GM12878 (cell line): ENCODE results near the gene KBTBD13. TPM values are rescaled to one million over a fixed set of nuclear protein-coding genes. Genes with fewer than 3 reads are reported as not detected.

ENCODE experiments used
- ATAC-seq: fragments of 200-7000 bp; cut with Tn5 transposase; 3 replicates; pipeline ENCODE4 v1.9.1; 2020; ENCODE audit warnings: mild to moderate bottlenecking, moderate library complexity
- BruUV-seq: library from RNA; stranded (reverse); fragments of 400-500 nt; replicated peaks from 2 replicates; lab custom pipeline; 2021; lab: Mats Ljungman, UMichigan
- CTCF ChIA-PET: fragments of 300-600 bp; sonication (Branson Sonifier 250); formaldehyde crosslinking; extraction: SDS; loops from one replicate; lab custom pipeline; 2021; ENCODE audit warnings: inconsistent platforms; lab: Yijun Ruan, JAX
- POLR2A ChIA-PET: fragments of 350-600 bp; formaldehyde crosslinking; extraction: SDS; loops from one replicate; lab custom pipeline; 2021; ENCODE audit warnings: inconsistent platforms; lab: Charles Lee
- RAD21 ChIA-PET: fragments of 300-600 bp; sonication (Branson Sonifier 250); formaldehyde crosslinking; loops from one replicate; lab custom pipeline; 2023; ENCODE audit warnings: antibody characterized with exemption; ENCODE audit not compliant: unreplicated experiment; lab: Charles Lee
- SMC1A ChIA-PET: fragments of 300-600 bp; sonication (Branson Sonifier 250); formaldehyde crosslinking; loops from one replicate; lab custom pipeline; 2023; ENCODE audit not compliant: unreplicated experiment, uncharacterized antibody; lab: Charles Lee
- DNase-seq: peaks from one replicate; pipeline ENCODE4 v3.0.0-alpha.2; 2011; ENCODE audit warnings: low read depth, low spot score
- FAIRE-seq: peaks from 3 replicates; lab custom pipeline; 2011; peaks lifted over from hg19 to GRCh38; lab: Jason Lieb, UNC
- H2AFZ ChIP-seq: 2 replicates; pipeline ENCODE4 v1.6.0; 2011; ENCODE audit warnings: low read depth, low read length, control low read depth; ENCODE audit not compliant: control insufficient read depth
- H3K27ac ChIP-seq: 2 replicates; pipeline ENCODE4 v1.5.1; 2011; ENCODE audit warnings: control low read depth; ENCODE audit not compliant: control insufficient read depth, insufficient read depth
- H3K27me3 ChIP-seq, 2 experiments: replicated peaks in 1 of 2; 2 replicates each; pipeline versions ENCODE4 v1.6.0 to v1.6.1; 2011; ENCODE audit warnings: low read length in 1 of 2; ENCODE audit not compliant: control insufficient read depth in 2 of 2, insufficient read depth in 2 of 2
- H3K36me3 ChIP-seq, 2 experiments: 2 replicates each; pipeline ENCODE4 v1.5.1; 2011; ENCODE audit warnings: low read length in 1 of 2; ENCODE audit not compliant: control insufficient read depth in 2 of 2, insufficient read depth in 2 of 2
- H3K4me1 ChIP-seq: 2 replicates; pipeline ENCODE4 v1.6.1; 2011; ENCODE audit warnings: mild to moderate bottlenecking, low read length, moderate library complexity, mixed read lengths; ENCODE audit not compliant: control insufficient read depth, insufficient read depth
- H3K4me2 ChIP-seq: 2 replicates; pipeline ENCODE4 v1.6.0; 2011; ENCODE audit warnings: control low read depth; ENCODE audit not compliant: control insufficient read depth, insufficient read depth
- H3K4me3 ChIP-seq: fragments of 200-600 bp; sonication (generic); 2 replicates; pipeline ENCODE4 v1.5.1; 2016
- H3K79me2 ChIP-seq: 2 replicates; pipeline ENCODE4 v1.6.0; 2011; ENCODE audit warnings: low read length; ENCODE audit not compliant: control insufficient read depth, insufficient read depth
- H3K9ac ChIP-seq: 2 replicates; pipeline ENCODE4 v1.8.0; 2011; ENCODE audit warnings: low read length, control low read depth, mixed read lengths; ENCODE audit not compliant: control insufficient read depth, insufficient read depth
- H3K9me3 ChIP-seq: replicated peaks from 3 replicates; pipeline ENCODE4 v1.5.1; 2011; ENCODE audit warnings: mild to moderate bottlenecking, low read length; ENCODE audit not compliant: control insufficient read depth, insufficient read depth
- H4K20me1 ChIP-seq: 2 replicates; pipeline ENCODE4 v1.6.0; 2011; ENCODE audit not compliant: control insufficient read depth, insufficient read depth
- CTCF ChIP-seq, 3 experiments: IDR thresholded peaks in 2 of 3; conservative IDR thresholded peaks in 1 of 3; 2 replicates each; pipeline ENCODE4 v1.5.1; 2011; ENCODE audit warnings: low read depth in 3 of 3, low read length in 3 of 3, mild to moderate bottlenecking in 3 of 3, control low read depth in 2 of 3, moderate library complexity in 2 of 3, inconsistent platforms in 1 of 3, mixed read lengths in 1 of 3; ENCODE audit not compliant: control insufficient read depth in 2 of 3, insufficient read depth in 1 of 3; ENCODE audit errors: extremely low read depth in 1 of 3
- E4F1 ChIP-seq: fragments of 450-650 bp; IDR thresholded peaks from 2 replicates; pipeline ENCODE4 v1.6.1; 2018; ENCODE audit warnings: borderline replicate concordance, mild to moderate bottlenecking; ENCODE audit not compliant: partially characterized antibody
- EED ChIP-seq: sonication (generic); IDR thresholded peaks from 2 replicates; pipeline ENCODE4 v1.6.1; 2016; ENCODE audit warnings: antibody characterized with exemption, low read depth
- ELK1 ChIP-seq: IDR thresholded peaks from 2 replicates; pipeline ENCODE4 v1.6.1; 2012; ENCODE audit warnings: low read depth, low read length, improper control_type of control experiment
- ESRRA ChIP-seq: IDR thresholded peaks from 2 replicates; pipeline ENCODE4 v1.6.1; 2012; ENCODE audit warnings: mild to moderate bottlenecking, low read length, improper control_type of control experiment
- FOXK2 ChIP-seq: fragments of 450-650 bp; IDR thresholded peaks from 2 replicates; pipeline ENCODE4 v1.6.1; 2017; ENCODE audit warnings: mild to moderate bottlenecking, moderate library complexity
- GATAD2B ChIP-seq: fragments of 450-650 bp; conservative IDR thresholded peaks from 2 replicates; pipeline ENCODE4 v1.6.1; 2017; ENCODE audit warnings: low read depth, mild to moderate bottlenecking, moderate library complexity
- IKZF1 ChIP-seq: fragments of 450-650 bp; conservative IDR thresholded peaks from 2 replicates; pipeline ENCODE4 v1.6.1; 2017; ENCODE audit warnings: antibody characterized with exemption, mild to moderate bottlenecking
- NFXL1 ChIP-seq: fragments of 450-650 bp; IDR thresholded peaks from 2 replicates; pipeline ENCODE4 v1.6.1; 2017; ENCODE audit warnings: antibody characterized with exemption, mild to moderate bottlenecking, borderline replicate concordance
- NR2C1 ChIP-seq: fragments of 450-650 bp; IDR thresholded peaks from 2 replicates; pipeline ENCODE4 v1.6.1; 2017; ENCODE audit warnings: antibody characterized with exemption, mild to moderate bottlenecking, moderate library complexity
- PML ChIP-seq: IDR thresholded peaks from 2 replicates; pipeline ENCODE4 v1.6.1; 2012; ENCODE audit warnings: low read length, inconsistent platforms
- REST ChIP-seq: IDR thresholded peaks from 2 replicates; pipeline ENCODE4 v1.6.1; 2012; ENCODE audit warnings: mild to moderate bottlenecking, low read depth, low read length
- RFX5 ChIP-seq: IDR thresholded peaks from 2 replicates; pipeline ENCODE4 v1.6.1; 2011; ENCODE audit warnings: low read depth, low read length, improper control_type of control experiment
- TARDBP ChIP-seq: IDR thresholded peaks from 2 replicates; pipeline ENCODE4 v1.6.1; 2016; ENCODE audit warnings: borderline replicate concordance
- WGBS: methylation state at CpG from one replicate; pipeline ENCODE4 v1.1.6; 2016; ENCODE audit warnings: low lambda C conversion rate; ENCODE audit not compliant: insufficient replicate concordance, insufficient coverage; ENCODE audit errors: missing lambda C conversion rate; 5-methylcytosine and 5-hydroxymethylcytosine counted together
- in situ Hi-C: fragments of 300-500 bp; cut with MboI; formaldehyde crosslinking; loops from 9 replicates; pipeline ENCODE4 v1.14.3; 2018; ENCODE audit warnings: mixed read lengths
- intact Hi-C: fragments of 100-400 bp; cut with micrococcal nuclease; formaldehyde crosslinking; loops from one replicate; pipeline ENCODE4 v1.14.2; 2022; ENCODE audit not compliant: unreplicated experiment
- polyA plus RNA-seq, 11 experiments: library from polyadenylated mRNA; depleted of rRNA in 4 of 11; unstranded in 6 of 11; stranded (reverse) in 5 of 11; fragments of >200 nt; fragmentation: Nextera tagmentation in 4 of 11; fragmentation: Illumina TruSeq in 1 of 11; extraction: Ambion mirVana in 4 of 11; extraction: Trizol in 1 of 11; gene quantifications; 1 replicate in 1 of 11; 2 replicates in 10 of 11; pipeline versions ENCODE4 v1.2.1 to v1.2.3, GENCODE V29; 2011 to 2016; ENCODE audit warnings: inconsistent platforms in 2 of 11, missing spikeins in 2 of 11, low read depth in 1 of 11
- total RNA-seq, 4 experiments: library from RNA; depleted of rRNA in 3 of 4; stranded (reverse); fragments of >200 nt in 3 of 4; fragmentation: Illumina TruSeq in 1 of 4; extraction: Trizol in 1 of 4; gene quantifications; 2 replicates each; pipeline versions ENCODE4 v1.2.1 to v1.2.3, GENCODE V29; 2013 to 2021

The KBTBD13 gene
- total and polyA plus RNA-seq, 10 of the 15 experiments (the other 5 are each of a cell fraction or from before 2014, with no cell fraction given): 0.06 TPM; not detected in 9

GRCh38 chr15:65057549-65057940 is 19.0 kb upstream of the KBTBD13 start:
- WGBS: 74% methylated on average over 8 of the region's 8 CpGs
- RAD21 ChIA-PET: no interaction called here
- no peak for DNase-seq

More at GRCh38 chr15:65057549-65057940, 19.0 kb upstream of the KBTBD13 start:
- Histone ChIP-seq H3K9me3 (no peaks in the 10 kb centered on the region), H3K4me1 (no peaks in the 10 kb centered on the region), H4K20me1 (no peaks in the 10 kb centered on the region), H3K9ac (no peak overlapping the region), H3K79me2 (no peaks in the 10 kb centered on the region), H3K36me3 (no peaks in the 10 kb centered on the region), H2AFZ (no peak overlapping the region), H3K27me3 (no peaks in the 10 kb centered on the region), H3K4me2 (no peak overlapping the region), H3K4me3 (no peak overlapping the region), H3K27ac (no peak overlapping the region)
- ATAC-seq: no peak
- CTCF ChIA-PET: interaction anchor here (0.9 to 1.2 kb wide), 2 partner anchors 24 kb away, joined by 3 to 4 read pairs; no protein-coding TSS in a partner anchor
- in situ Hi-C loops (no loop called here), intact Hi-C loops (no loop called here)
- POLR2A ChIA-PET: no interaction called here
- SMC1A ChIA-PET: no interaction called here
- BruUV-seq: no TSS peak
- no peak for TF ChIP-seq TARDBP
- no peak for TF ChIP-seq RFX5
- TF ChIP-seq NR2C1: no peak
- no peak for TF ChIP-seq IKZF1
- no peak for TF ChIP-seq REST
- TF ChIP-seq FOXK2: no peak
- TF ChIP-seq E4F1: no peak
- no peak for TF ChIP-seq CTCF (IDR thresholded peaks at IDR 0.05 in 2 of 3, conservative IDR thresholded peaks at IDR 0.05 in 1 of 3; ENCODE audit: control insufficient read depth in 2 of 3, extremely low read depth in 1 of 3, insufficient read depth in 1 of 3, low read depth in 3 of 3, low read length in 3 of 3)
- no peak for TF ChIP-seq ELK1
- TF ChIP-seq ESRRA: no peak
- TF ChIP-seq PML: no peak
- TF ChIP-seq GATAD2B: no peak
- TF ChIP-seq EED: no peak
- no peak for TF ChIP-seq NFXL1
- FAIRE-seq: no peak
